H9 (cell line): ENCODE measurements around the gene TSPAN33. TPM values are rescaled to one million over a fixed set of nuclear protein-coding genes. Genes with fewer than 3 reads are reported as not detected.

Experiments
- DNase-seq: peaks from one replicate; pipeline ENCODE4 v3.0.0-alpha.2; 2017
- H2AFZ ChIP-seq: one replicate; pipeline ENCODE4 v1.6.1; 2013; ENCODE audit warnings: mild to moderate bottlenecking, low read length, control low read depth, moderate library complexity
- H2AK5ac ChIP-seq: 2 replicates; pipeline ENCODE4 v1.6.1; 2013; ENCODE audit warnings: low read length, control low read depth, mixed read lengths; ENCODE audit not compliant: insufficient read length
- H2BK120ac ChIP-seq: one replicate; pipeline ENCODE4 v1.6.1; 2013; ENCODE audit warnings: low read depth, mild to moderate bottlenecking, low read length, control low read depth, inconsistent platforms; ENCODE audit not compliant: poor library complexity, severe bottlenecking
- H2BK12ac ChIP-seq: 2 replicates; pipeline ENCODE4 v1.6.1; 2013; ENCODE audit warnings: low read length, control low read depth, mixed read lengths, low read depth; ENCODE audit not compliant: insufficient read length
- H2BK15ac ChIP-seq: 2 replicates; pipeline ENCODE4 v1.6.1; 2013; ENCODE audit warnings: low read depth, low read length, control low read depth
- H2BK20ac ChIP-seq: one replicate; pipeline ENCODE4 v1.6.1; 2013; ENCODE audit warnings: low read depth, mild to moderate bottlenecking, low read length, control low read depth, inconsistent platforms; ENCODE audit not compliant: poor library complexity, severe bottlenecking
- H2BK5ac ChIP-seq: 2 replicates; pipeline ENCODE4 v1.6.1; 2013; ENCODE audit warnings: low read length, control low read depth, mixed read lengths; ENCODE audit not compliant: insufficient read length
- H3K14ac ChIP-seq: 2 replicates; pipeline ENCODE4 v1.6.1; 2013; ENCODE audit warnings: low read length, control low read depth; ENCODE audit not compliant: insufficient read depth
- H3K18ac ChIP-seq: 2 replicates; pipeline ENCODE4 v1.6.1; 2013; ENCODE audit warnings: low read depth, mild to moderate bottlenecking, mixed read lengths, low read length, control low read depth; ENCODE audit not compliant: insufficient read length
- H3K23ac ChIP-seq: 2 replicates; pipeline ENCODE4 v1.6.1; 2013; ENCODE audit warnings: low read length, control low read depth, mixed read lengths, low read depth; ENCODE audit not compliant: insufficient read length
- H3K23me2 ChIP-seq: 2 replicates; pipeline ENCODE4 v1.6.1; 2013; ENCODE audit warnings: low read depth, mild to moderate bottlenecking, mixed read lengths, low read length, control low read depth; ENCODE audit not compliant: insufficient read length, poor library complexity, severe bottlenecking
- H3K27ac ChIP-seq: 2 replicates; pipeline ENCODE4 v1.5.1; 2013; ENCODE audit warnings: low read length, control low read depth, mixed read lengths, low read depth; ENCODE audit not compliant: insufficient read length
- H3K27me3 ChIP-seq: 2 replicates; pipeline ENCODE4 v1.6.1; 2013; ENCODE audit warnings: low read length, control low read depth, inconsistent platforms; ENCODE audit not compliant: insufficient read depth
- H3K4ac ChIP-seq: 2 replicates; pipeline ENCODE4 v1.6.1; 2013; ENCODE audit warnings: low read depth, mild to moderate bottlenecking, control low read depth, inconsistent platforms, low read length, moderate library complexity
- H3K4me1 ChIP-seq: 2 replicates; pipeline ENCODE4 v1.6.1; 2013; ENCODE audit warnings: low read length, control low read depth, inconsistent platforms; ENCODE audit not compliant: insufficient read depth
- H3K4me2 ChIP-seq: 2 replicates; pipeline ENCODE4 v1.6.1; 2013; ENCODE audit warnings: low read length, control low read depth, mixed read lengths; ENCODE audit not compliant: insufficient read length, insufficient read depth
- H3K56ac ChIP-seq: 2 replicates; pipeline ENCODE4 v1.6.1; 2013; ENCODE audit warnings: low read depth, mild to moderate bottlenecking, mixed read lengths, low read length, control low read depth; ENCODE audit not compliant: insufficient read length
- H3K79me1 ChIP-seq: 2 replicates; pipeline ENCODE4 v1.6.1; 2013; ENCODE audit warnings: low read depth, mild to moderate bottlenecking, moderate library complexity, low read length, control low read depth, inconsistent platforms; ENCODE audit not compliant: insufficient read depth, poor library complexity, severe bottlenecking
- H3K79me2 ChIP-seq: 2 replicates; pipeline ENCODE4 v1.6.1; 2013; ENCODE audit warnings: low read length, control low read depth, inconsistent platforms; ENCODE audit not compliant: insufficient read depth
- H3K9ac ChIP-seq: 2 replicates; pipeline ENCODE4 v1.6.1; 2013; ENCODE audit warnings: low read length, control low read depth, mixed read lengths; ENCODE audit not compliant: insufficient read length; ENCODE audit errors: extremely low read depth
- H3K9me3 ChIP-seq: one replicate; pipeline ENCODE4 v1.6.1; 2013; ENCODE audit warnings: low read depth, low read length, inconsistent platforms; ENCODE audit not compliant: control insufficient read depth
- H3T11ph ChIP-seq: one replicate; pipeline ENCODE4 v1.6.1; 2013; ENCODE audit warnings: mild to moderate bottlenecking, low read length, control low read depth, inconsistent platforms
- H4K20me1 ChIP-seq: one replicate; pipeline ENCODE4 v1.6.1; 2013; ENCODE audit not compliant: control insufficient read depth, insufficient read length, insufficient read depth
- H4K5ac ChIP-seq: 2 replicates; pipeline ENCODE4 v1.6.1; 2013; ENCODE audit warnings: low read depth, mild to moderate bottlenecking, mixed read lengths, low read length, control low read depth; ENCODE audit not compliant: insufficient read length
- H4K8ac ChIP-seq: replicated peaks from 2 replicates; pipeline ENCODE4 v1.6.1; 2013; ENCODE audit warnings: low read length, control low read depth, mixed read lengths, low read depth; ENCODE audit not compliant: insufficient read length
- H4K91ac ChIP-seq: 2 replicates; pipeline ENCODE4 v1.6.1; 2013; ENCODE audit warnings: low read depth, mild to moderate bottlenecking, moderate library complexity, mixed read lengths, low read length, control low read depth; ENCODE audit not compliant: insufficient read length
- H3K27ac Mint-ChIP-seq, 3 experiments: 2 replicates in 2 of 3; 3 replicates in 1 of 3; pipeline ENCODE4 v1.8.0; 2020 to 2021; ENCODE audit warnings: mixed read lengths in 3 of 3, mild to moderate bottlenecking in 1 of 3, moderate library complexity in 1 of 3
- H3K27me3 Mint-ChIP-seq: 2 replicates; pipeline ENCODE4 v1.8.0; 2021; ENCODE audit warnings: low read depth, mild to moderate bottlenecking, moderate library complexity, mixed read lengths
- H3K36me3 Mint-ChIP-seq, 3 experiments: 2 replicates in 2 of 3; 3 replicates in 1 of 3; pipeline ENCODE4 v1.8.0; 2020 to 2021; ENCODE audit warnings: low read depth in 3 of 3, mixed read lengths in 3 of 3; ENCODE audit not compliant: insufficient read depth in 1 of 3
- H3K4me1 Mint-ChIP-seq, 2 experiments: 2 replicates each; pipeline ENCODE4 v1.8.0; 2020; ENCODE audit warnings: mixed read lengths in 2 of 2
- H3K4me3 Mint-ChIP-seq, 2 experiments: 2 replicates in 1 of 2; 3 replicates in 1 of 2; pipeline ENCODE4 v1.8.0; 2020 to 2021; ENCODE audit warnings: mild to moderate bottlenecking in 2 of 2, mixed read lengths in 2 of 2, moderate library complexity in 1 of 2
- H3K9me3 Mint-ChIP-seq, 2 experiments: 2 replicates in 1 of 2; 3 replicates in 1 of 2; pipeline ENCODE4 v1.8.0; 2020; ENCODE audit warnings: mild to moderate bottlenecking in 2 of 2, mixed read lengths in 2 of 2, moderate library complexity in 1 of 2
- CTCF ChIP-seq: fragments of 200-600 bp; sonication (generic); conservative IDR thresholded peaks from 3 replicates; pipeline ENCODE4 v1.8.0; 2021; ENCODE audit warnings: antibody characterized with exemption, mild to moderate bottlenecking
- WGBS: extraction: QIAGEN DNeasy Blood & Tissue Kit; methylation state at CpG from one replicate; pipeline ENCODE4 v1.1.7; 2013; ENCODE audit warnings: missing lambda C conversion rate, low lambda C conversion rate, mixed read lengths; ENCODE audit not compliant: insufficient read length; ENCODE audit errors: extremely low coverage; 5-methylcytosine and 5-hydroxymethylcytosine counted together
- total RNA-seq: library from RNA; stranded (reverse); gene quantifications from 2 replicates; pipeline ENCODE4 v1.2.1, GENCODE V29; 2021

The TSPAN33 gene
- total RNA-seq, 1 experiment from 2014 or later, result 34.7 TPM

DNA sequence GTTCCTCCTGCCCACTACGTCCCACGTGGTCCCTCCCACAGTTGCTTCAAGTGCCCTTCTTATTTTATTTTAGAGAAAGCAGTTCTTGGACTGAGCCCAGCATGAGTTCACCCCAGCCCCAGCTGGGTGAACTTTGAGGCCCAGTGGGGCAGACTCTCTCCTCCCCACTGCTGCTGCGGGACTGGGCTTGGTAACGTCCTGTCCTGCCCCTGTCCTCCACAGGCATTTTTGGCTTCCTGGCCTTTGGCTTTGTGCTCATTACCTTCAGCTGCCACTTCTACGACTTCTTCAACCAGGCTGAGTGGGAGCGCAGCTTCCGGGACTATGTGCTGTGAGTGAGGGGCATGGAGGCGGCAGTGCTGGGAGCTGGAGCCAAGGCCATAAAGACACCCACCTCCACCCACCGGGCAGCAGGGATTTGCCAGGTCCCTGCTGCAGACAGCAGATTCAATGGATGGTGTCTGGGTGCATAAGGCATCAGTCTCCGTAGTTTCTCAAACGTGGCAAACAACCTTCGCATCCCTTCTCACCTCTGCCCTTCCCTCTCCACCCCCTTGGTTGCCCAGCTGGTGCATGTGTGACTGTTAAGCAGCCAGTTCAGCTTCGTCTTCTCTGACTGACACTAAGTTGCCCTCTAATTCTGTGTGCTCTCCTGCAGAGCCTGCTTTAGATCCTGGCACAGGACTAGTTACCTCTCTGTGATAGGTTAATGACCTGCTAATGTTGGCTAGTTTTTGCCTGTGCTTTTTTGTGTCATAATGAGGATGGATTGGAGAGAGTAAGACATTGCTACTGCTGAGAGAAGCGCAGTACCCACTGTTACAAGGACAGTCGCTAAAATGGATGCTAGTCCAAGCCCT, 64.8 kb downstream of the TSPAN33 start:
- no peak overlapping the region for H2BK20ac ChIP-seq
- no peak for DNase-seq
- H3K79me1 ChIP-seq, result no peaks in the 10 kb centered on the region
- H3K4me1 ChIP-seq, result no peaks in the 10 kb centered on the region
- H3K4ac ChIP-seq, result no peak overlapping the region
- no peak overlapping the region for H2AK5ac ChIP-seq
- H4K20me1 ChIP-seq, result no peaks in the 10 kb centered on the region
- Mint-ChIP-seq H3K4me3 (no peak overlapping the region), H3K4me1 (peaks cover 4 to 5% of the 10 kb centered on the region in 2 experiments), H3K27me3 (no peaks in the 10 kb centered on the region), H3K27ac (peak overlapping the region in 1 of 3 experiments; percentile 14; a peak in 2 of 7 replicates), H3K9me3 (peaks cover 0 to 4% of the 10 kb centered on the region in 2 experiments; a peak in 3 of 5 replicates), H3K36me3 (peaks cover 29 to 75% (median 68%) of the 10 kb centered on the region in 3 experiments)
- H3K79me2 ChIP-seq, result no peaks in the 10 kb centered on the region
- no peak overlapping the region; the same call in 1 of the 2 replicates for H3K14ac ChIP-seq
- H3K18ac ChIP-seq, result no peak overlapping the region
- no peak overlapping the region for H3K56ac ChIP-seq
- no peak overlapping the region for H3T11ph ChIP-seq
- no peak overlapping the region for H2AFZ ChIP-seq
- no peak overlapping the region for H3K4me2 ChIP-seq
- no peak overlapping the region for H4K91ac ChIP-seq
- H4K5ac ChIP-seq, result no peak overlapping the region
- H3K9me3 ChIP-seq, result no peaks in the 10 kb centered on the region
- no peak overlapping the region for H3K23ac ChIP-seq
- WGBS, result no CpG with 5 or more reads among the region's 15 CpGs
- TF ChIP-seq CTCF, result no peak
- H2BK120ac ChIP-seq, result no peak overlapping the region
- H2BK12ac ChIP-seq, result no peak overlapping the region
- no peaks in the 10 kb centered on the region for H3K27me3 ChIP-seq
- no peak overlapping the region for H2BK15ac ChIP-seq
- no peaks in the 10 kb centered on the region for H3K23me2 ChIP-seq
- H3K27ac ChIP-seq, result no peak overlapping the region
- no peak overlapping the region for H4K8ac ChIP-seq
- H3K9ac ChIP-seq, result no peak overlapping the region
- H2BK5ac ChIP-seq, result no peak overlapping the region
